ENCODE data around the gene BHLHE23.

DNA sequence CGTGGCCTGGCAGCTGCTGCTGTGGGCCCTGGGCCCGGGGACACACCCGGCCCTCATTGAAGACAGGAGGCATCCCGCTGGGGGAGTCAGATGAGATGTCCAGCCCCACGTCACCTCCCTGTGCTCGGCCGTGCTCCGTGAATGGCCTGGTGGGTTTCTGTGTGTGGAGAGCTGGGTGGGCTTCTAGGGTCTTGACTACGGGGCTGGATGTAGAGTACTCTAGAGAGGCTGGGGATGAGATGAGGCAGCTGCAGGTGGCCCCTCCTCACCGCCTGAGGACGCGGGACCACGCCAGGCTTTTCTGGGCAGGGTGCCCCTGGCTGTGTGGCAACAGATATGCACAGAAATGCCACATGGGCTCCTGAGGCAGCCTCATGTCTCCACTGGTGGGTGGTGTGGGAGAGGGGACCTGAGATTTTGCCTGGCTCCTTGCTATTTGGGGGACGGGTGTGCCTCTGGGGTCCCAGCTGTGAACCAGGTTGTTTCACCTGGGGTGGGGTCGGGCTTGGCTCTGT, 8.4 kb upstream of the BHLHE23 start:
- TF ChIP-seq, protein P1, sequence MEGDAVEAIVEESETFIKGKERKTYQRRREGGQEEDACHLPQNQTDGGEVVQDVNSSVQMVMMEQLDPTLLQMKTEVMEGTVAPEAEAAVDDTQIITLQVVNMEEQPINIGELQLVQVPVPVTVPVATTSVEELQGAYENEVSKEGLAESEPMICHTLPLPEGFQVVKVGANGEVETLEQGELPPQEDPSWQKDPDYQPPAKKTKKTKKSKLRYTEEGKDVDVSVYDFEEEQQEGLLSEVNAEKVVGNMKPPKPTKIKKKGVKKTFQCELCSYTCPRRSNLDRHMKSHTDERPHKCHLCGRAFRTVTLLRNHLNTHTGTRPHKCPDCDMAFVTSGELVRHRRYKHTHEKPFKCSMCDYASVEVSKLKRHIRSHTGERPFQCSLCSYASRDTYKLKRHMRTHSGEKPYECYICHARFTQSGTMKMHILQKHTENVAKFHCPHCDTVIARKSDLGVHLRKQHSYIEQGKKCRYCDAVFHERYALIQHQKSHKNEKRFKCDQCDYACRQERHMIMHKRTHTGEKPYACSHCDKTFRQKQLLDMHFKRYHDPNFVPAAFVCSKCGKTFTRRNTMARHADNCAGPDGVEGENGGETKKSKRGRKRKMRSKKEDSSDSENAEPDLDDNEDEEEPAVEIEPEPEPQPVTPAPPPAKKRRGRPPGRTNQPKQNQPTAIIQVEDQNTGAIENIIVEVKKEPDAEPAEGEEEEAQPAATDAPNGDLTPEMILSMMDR (IDR thresholded peaks at IDR 0.05) = no peak
- no peak for TF ChIP-seq EZH2 (IDR thresholded peaks at IDR 0.05)
